GM21515 (cell line): ENCODE data around the gene NCAN.

Experiments
- ATAC-seq: cut with Tn5 transposase; IDR thresholded peaks from one replicate; pipeline ENCODE4 v1.9.1; 2021; ENCODE audit not compliant: unreplicated experiment

NCAN gene

DNA sequence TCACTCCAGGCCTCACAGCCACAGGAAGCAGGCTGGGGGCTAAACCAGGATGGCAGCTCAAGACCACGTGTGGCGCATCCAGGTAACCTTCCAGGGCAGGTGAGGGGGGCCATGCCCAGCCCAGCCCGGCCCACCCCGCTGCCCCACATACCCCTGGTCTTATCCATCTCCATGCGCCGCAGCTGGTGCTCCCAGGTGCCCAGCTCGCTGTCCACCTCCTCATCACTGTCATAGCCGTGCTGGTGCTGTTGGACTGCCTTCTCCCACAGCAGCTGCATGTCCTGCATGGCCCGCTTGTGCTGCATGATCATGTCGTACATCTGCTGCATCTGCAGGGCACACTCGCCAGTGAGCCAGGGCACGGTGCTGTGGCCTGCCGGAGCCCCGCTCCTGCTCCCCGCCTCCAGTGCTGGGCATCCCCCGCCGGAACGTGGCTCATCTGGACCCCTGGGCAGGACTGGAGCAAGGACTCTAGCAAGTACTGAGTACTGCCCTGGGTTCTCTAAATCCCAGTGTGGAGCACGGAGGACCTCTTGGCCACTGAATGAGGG lies 67.4 kb downstream of the NCAN start:
- no peak for ATAC-seq

DNA sequence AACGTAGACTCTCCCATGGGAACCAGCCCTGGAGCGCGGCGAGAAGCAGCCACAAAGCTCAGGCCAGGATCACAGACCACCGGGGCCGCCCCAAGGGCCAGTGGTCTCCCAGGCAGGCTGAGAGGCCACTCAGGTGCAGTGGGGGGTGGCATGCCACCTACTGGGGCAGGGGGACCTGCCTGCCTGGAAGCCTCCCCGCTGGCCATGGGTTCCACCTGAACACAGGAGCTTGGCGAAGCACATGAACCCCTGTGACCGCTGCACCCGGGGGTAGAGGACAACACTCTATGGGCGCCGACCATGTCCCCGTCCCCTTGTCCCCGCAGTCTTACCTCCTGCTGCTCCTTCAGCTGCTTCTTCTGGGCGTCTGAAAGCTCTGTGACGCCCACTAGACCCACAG lies 68.1 kb downstream of the NCAN start:
- ATAC-seq = no peak

DNA sequence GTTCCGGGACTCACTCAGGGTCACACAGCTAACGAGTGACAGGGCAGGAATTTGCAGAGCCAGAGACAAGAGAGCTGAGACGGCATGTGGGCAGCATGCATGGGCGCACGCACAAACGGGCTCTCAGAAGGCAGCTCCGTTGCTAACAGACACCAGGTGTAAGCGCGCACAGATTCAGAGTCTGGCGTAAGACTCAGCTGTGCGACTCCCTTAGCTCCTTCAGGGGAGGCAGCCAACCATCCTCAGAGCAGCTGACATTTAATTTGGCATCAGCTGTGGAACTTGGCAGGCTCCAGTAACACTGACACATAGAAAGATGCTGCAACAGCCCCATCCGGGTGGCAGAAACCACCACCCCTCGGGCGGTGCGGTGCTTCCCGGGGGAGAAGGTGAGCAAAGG lies 68.8 kb downstream of the NCAN start:
- ATAC-seq = no peak

DNA sequence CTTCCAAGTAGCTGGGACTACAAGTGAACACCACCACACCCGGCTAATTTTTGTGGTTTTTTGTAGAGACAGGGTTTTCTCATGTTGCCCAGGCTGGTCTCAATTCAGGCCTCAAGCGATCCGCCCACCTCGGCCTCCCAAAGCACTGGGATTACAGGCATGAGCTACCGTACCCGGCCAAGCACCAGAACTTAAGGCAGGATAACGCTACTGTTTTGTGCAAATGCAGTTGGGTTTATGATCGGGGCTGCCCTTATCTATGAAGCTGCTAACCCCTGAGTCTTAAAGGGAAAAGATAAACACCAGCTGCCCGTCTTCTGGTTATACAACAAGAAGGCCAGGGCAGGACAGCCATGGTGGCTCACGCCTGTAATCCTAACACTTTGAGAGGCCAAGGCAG lies 73.9 kb downstream of the NCAN start:
- no peak for ATAC-seq

DNA sequence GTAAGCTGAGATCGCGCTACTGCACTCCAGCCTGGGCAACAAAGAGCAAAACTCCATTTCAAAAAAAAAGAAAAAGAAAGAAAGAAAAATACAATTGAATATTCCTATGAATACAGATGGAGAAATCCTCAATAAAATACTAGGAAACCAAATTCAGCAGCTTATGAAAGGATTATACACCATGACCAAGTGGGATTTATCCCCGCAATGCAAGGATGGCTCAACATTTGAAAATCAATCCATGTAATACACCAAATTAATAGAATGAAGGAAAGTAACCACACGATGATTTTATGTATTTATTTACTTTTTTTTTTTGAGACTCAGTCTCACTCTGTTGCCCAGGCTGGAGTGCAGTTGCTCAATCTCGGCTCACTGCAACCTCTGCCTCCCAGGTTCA lies 80.8 kb downstream of the NCAN start:
- no peak for ATAC-seq

DNA sequence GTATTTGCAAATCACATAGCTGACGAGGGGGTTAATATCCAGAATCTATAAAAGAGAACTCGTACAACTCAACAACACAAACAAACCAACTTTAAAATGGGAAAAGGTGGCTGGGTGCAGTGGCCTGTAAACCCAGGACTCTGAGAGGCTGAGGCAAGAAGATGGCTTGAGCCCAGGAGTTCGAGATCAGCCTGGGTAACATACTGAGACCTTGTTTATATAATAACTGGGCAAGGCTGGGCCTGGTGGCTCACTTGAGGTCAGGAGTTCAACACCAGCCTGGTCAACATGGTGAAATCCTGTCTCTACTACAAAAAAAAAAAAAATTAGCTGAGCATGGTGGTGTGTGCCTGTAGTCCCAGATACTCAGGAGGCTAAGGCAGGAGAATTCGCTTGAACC lies 83.2 kb downstream of the NCAN start:
- no peak for ATAC-seq

DNA sequence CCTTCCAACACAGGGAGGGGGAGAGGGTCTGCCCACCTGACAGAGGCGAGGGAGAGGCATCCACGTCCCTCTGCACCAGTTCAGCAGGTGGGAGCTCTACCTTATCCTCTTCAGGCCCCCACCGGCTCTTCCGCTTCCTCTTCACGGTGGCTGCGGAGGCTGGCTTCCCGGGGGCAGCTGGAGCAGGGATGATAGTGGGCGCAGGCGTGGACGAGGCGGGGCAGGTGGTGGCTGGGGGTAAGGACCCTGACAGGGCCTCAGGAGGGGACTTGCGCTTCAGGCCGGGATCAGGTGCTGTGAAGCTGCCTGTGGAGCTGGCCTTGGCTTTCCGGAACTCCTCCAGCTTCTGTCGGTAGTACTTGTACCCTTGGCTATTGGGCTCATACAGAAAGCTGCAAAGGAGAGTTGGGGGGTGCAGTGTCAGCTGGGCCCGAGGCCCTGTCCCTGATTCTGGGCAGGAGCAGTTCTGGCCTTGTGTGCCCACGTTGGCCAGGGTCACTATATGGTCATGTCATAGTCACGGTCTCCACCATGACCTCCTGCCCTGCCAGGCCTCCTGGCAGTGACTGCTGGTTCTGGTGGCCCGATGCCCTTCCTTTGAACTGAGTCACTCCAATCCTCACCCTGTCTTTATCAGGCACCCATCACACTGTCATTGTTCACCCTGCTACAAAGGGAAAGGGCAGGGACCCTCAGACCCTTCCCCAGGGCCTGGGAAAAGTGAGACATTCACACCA lies 85.4 kb downstream of the NCAN start:
- no peak for ATAC-seq

DNA sequence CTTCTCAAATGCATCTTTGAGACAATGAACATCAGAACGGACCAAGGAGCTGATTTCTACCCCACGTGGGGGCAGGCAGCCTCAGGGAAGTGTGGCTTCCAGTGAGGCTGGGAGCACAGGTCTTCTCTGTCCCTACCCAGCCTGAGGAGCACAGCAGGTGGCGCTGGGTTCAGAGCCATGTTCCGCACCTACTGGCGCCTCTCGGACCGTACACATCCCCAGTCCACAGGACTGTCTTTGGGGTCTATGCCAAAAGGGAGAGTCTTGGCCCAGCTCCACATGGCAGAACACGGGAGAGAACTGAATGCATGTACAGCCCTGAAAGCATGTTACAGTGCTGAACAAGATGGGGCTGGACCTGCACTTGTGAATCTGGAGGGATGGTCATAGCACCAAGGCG lies 86.0 kb downstream of the NCAN start:
- ATAC-seq = no peak

DNA sequence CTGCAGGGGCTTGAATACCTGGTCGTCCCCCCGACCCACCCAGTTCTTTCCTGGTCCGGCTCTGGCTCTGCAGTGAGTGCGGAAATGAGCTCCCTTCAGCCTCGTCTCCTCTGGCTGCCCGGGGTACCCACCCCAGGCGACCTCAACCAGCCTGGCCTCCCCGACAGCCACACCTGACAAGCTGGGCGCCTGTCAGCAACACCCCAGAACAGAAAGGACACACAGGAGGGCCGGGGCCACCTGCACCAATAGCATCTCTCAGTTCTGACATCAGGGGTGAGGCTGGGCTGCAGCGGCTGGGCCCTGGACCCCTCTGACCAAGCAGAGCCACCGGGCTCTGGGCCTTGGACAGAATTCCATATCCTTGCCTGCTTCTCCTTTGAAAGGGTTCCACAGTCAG lies 88.9 kb downstream of the NCAN start:
- no peak for ATAC-seq
